GM21737 (cell line): ENCODE data around the gene MRPS7.

ENCODE experiments used
- ATAC-seq: cut with Tn5 transposase; IDR thresholded peaks from one replicate; pipeline ENCODE4 v1.9.1; 2021; ENCODE audit warnings: mild to moderate bottlenecking, moderate library complexity; ENCODE audit not compliant: unreplicated experiment

The MRPS7 gene

GRCh38 chr17:75307957-75308731 is 46.5 kb downstream of the MRPS7 start:
- ATAC-seq = no peak

GRCh38 chr17:75308732-75309629 is 47.3 kb downstream of the MRPS7 start:
- no peak for ATAC-seq

- ATAC-seq = no peak
These were observed 52.4 kb downstream of the MRPS7 start for GRCh38 chr17:75313941-75314551.

- ATAC-seq = no peak
These were observed 54.0 kb downstream of the MRPS7 start for GRCh38 chr17:75315541-75316243.
